HepG2 (cell line): Measurements from ENCODE around the gene RANBP3. TPM values are rescaled to one million over a fixed set of nuclear protein-coding genes. Genes with fewer than 3 reads are reported as not detected.

Experiments
- CCDC6 ChIP-seq: sonication (generic); formaldehyde crosslinking; IDR thresholded peaks from 2 replicates; pipeline ENCODE4 v1.8.1; 2022; ENCODE audit warnings: mild to moderate bottlenecking, missing genetic modification reagents, moderate library complexity
- EP300 ChIP-seq, 3 experiments: sonication (generic) in 1 of 3; formaldehyde crosslinking in 1 of 3; IDR thresholded peaks; 2 replicates each; pipeline versions ENCODE4 v1.5.1 to v1.6.1; 2011 to 2020; ENCODE audit warnings: low read depth in 2 of 3, low read length in 2 of 3, borderline replicate concordance in 1 of 3, improper control_type of control experiment in 1 of 3, mild to moderate bottlenecking in 1 of 3, missing genetic modification reagents in 1 of 3, moderate library complexity in 1 of 3
- HES4 ChIP-seq: sonication (generic); formaldehyde crosslinking; IDR thresholded peaks from 2 replicates; pipeline ENCODE4 v1.9.0; 2021; ENCODE audit warnings: mild to moderate bottlenecking, missing genetic modification reagents, borderline replicate concordance
- JUN ChIP-seq: sonication (generic); formaldehyde crosslinking; IDR thresholded peaks from 2 replicates; pipeline ENCODE4 v1.4.0; 2020; ENCODE audit warnings: mild to moderate bottlenecking, missing genetic modification reagents
- KLF13 ChIP-seq: sonication (generic); formaldehyde crosslinking; IDR thresholded peaks from 2 replicates; pipeline ENCODE4 v1.4.0; 2020; ENCODE audit warnings: mild to moderate bottlenecking, missing genetic modification reagents
- MAZ ChIP-seq, 2 experiments: sonication (generic) in 1 of 2; formaldehyde crosslinking in 1 of 2; IDR thresholded peaks; 2 replicates each; pipeline versions ENCODE4 v1.5.0 to v1.6.1; 2012 to 2020; ENCODE audit warnings: low read depth in 2 of 2, mild to moderate bottlenecking in 2 of 2, borderline replicate concordance in 1 of 2, improper control_type of control experiment in 1 of 2, low read length in 1 of 2, missing genetic modification reagents in 1 of 2, moderate library complexity in 1 of 2
- RCOR2 ChIP-seq: IDR thresholded peaks from 2 replicates; pipeline ENCODE4 v1.6.1; 2016; ENCODE audit warnings: missing biosample characterization, missing genetic modification reagents
- RFX1 ChIP-seq: fragments of 450-650 bp; IDR thresholded peaks from 2 replicates; pipeline ENCODE4 v1.6.1; 2017
- SNAI1 ChIP-seq: sonication (generic); formaldehyde crosslinking; IDR thresholded peaks from 2 replicates; pipeline ENCODE4 v1.5.0; 2020; ENCODE audit warnings: mild to moderate bottlenecking, missing genetic modification reagents, borderline replicate concordance
- ZFP1 ChIP-seq: IDR thresholded peaks from 2 replicates; pipeline ENCODE4 v1.6.1; 2016
- ZNF143 ChIP-seq: sonication (generic); formaldehyde crosslinking; IDR thresholded peaks from 2 replicates; pipeline ENCODE4 v1.4.0; 2020; ENCODE audit warnings: missing genetic modification reagents
- ZNF235 ChIP-seq: sonication (generic); formaldehyde crosslinking; IDR thresholded peaks from 2 replicates; pipeline ENCODE4 v1.8.1; 2023; ENCODE audit warnings: mild to moderate bottlenecking, missing genetic modification reagents, borderline replicate concordance
- ZNF33A ChIP-seq: sonication (generic); formaldehyde crosslinking; IDR thresholded peaks from 2 replicates; pipeline ENCODE4 v1.5.1; 2020; ENCODE audit warnings: missing genetic modification reagents, mild to moderate bottlenecking, moderate library complexity, borderline replicate concordance
- polyA plus RNA-seq, 8 experiments: library from polyadenylated mRNA; depleted of rRNA in 3 of 8; stranded (reverse) in 7 of 8; unstranded in 1 of 8; fragments of >200 nt; fragmentation: Illumina TruSeq in 4 of 8; extraction: Trizol in 4 of 8; gene quantifications; 2 replicates each; pipeline versions ENCODE4 v1.2.1 to v1.2.3, GENCODE V29; 2011 to 2016; ENCODE audit warnings: low read depth in 4 of 8, missing spikeins in 1 of 8, mixed read lengths in 1 of 8; ENCODE audit not compliant: insufficient read depth in 1 of 8
- total RNA-seq, 5 experiments: library from RNA; depleted of rRNA; stranded (reverse); fragments of >200 nt; fragmentation: Illumina TruSeq; extraction: Trizol; gene quantifications; 2 replicates each; pipeline ENCODE4 v1.2.3, GENCODE V29; 2016; ENCODE audit warnings: low read depth in 1 of 5
- TF ChIP-seq, protein P1 (sequence below): IDR thresholded peaks from 2 replicates; pipeline ENCODE4 v1.6.1; 2016; ENCODE audit warnings: mild to moderate bottlenecking
- TF ChIP-seq, protein P2 (sequence below): IDR thresholded peaks from 2 replicates; pipeline ENCODE4 v1.6.1; 2012; ENCODE audit warnings: inconsistent platforms
- TF ChIP-seq, protein P3 (sequence below): sonication (generic); formaldehyde crosslinking; IDR thresholded peaks from 2 replicates; pipeline ENCODE4 v1.4.0; 2020; ENCODE audit warnings: missing genetic modification reagents
- TF ChIP-seq, protein P4 (sequence below): sonication (generic); formaldehyde crosslinking; IDR thresholded peaks from 2 replicates; pipeline ENCODE4 v1.4.0; 2020; ENCODE audit warnings: missing genetic modification reagents, mild to moderate bottlenecking, borderline replicate concordance
- TF ChIP-seq, protein P5 (sequence below): sonication (generic); formaldehyde crosslinking; IDR thresholded peaks from 2 replicates; pipeline ENCODE4 v1.4.0; 2020; ENCODE audit warnings: missing genetic modification reagents, borderline replicate concordance

RANBP3 gene
- total and polyA plus RNA-seq, 2 of the 13 experiments (the other 11 are each of a cell fraction or from before 2014, with no cell fraction given): 39.5 to 149 TPM

DNA sequence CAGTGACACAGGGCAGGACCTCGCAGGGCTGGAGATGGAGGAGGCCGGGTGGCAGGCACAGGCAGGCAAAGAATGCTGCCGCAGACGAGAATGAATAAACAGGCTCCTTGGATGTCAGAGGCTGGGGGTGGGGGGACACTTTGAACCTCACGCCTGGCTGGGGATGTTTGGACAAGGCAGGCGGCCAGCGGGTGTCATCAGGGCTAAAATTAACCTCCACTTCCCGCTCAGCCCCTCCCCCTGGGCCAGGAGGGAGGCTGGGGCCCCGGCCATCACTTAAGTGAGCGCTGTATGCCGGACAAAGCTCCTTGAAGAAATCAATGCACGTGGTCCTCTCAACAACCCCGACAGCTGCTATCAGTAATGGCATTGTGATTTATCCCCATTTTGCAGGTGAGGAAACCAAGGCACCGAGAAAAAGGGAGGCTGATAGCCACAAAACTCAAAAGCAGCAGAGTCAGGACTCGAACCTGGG lies 97.3 kb downstream of the RANBP3 start (continued):
- TF ChIP-seq, protein P1, sequence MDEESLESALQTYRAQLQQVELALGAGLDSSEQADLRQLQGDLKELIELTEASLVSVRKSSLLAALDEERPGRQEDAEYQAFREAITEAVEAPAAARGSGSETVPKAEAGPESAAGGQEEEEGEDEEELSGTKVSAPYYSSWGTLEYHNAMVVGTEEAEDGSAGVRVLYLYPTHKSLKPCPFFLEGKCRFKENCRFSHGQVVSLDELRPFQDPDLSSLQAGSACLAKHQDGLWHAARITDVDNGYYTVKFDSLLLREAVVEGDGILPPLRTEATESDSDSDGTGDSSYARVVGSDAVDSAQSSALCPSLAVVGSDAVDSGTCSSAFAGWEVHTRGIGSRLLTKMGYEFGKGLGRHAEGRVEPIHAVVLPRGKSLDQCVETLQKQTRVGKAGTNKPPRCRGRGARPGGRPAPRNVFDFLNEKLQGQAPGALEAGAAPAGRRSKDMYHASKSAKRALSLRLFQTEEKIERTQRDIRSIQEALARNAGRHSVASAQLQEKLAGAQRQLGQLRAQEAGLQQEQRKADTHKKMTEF (CRISPR knock-in tag): peak; percentile 93
- TF ChIP-seq, protein P2, sequence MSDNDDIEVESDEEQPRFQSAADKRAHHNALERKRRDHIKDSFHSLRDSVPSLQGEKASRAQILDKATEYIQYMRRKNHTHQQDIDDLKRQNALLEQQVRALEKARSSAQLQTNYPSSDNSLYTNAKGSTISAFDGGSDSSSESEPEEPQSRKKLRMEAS: peak; percentile 80; the same call in 1 of the 2 replicates
- TF ChIP-seq SNAI1 (CRISPR knock-in tag) (no peak), ZNF235 (no peak), HES4 (CRISPR knock-in tag) (no peak), ZNF143 (CRISPR knock-in tag) (no peak; the same call in 1 of the 2 replicates), JUN (no peak), ZFP1 (no peak), RFX1 (no peak), KLF13 (CRISPR knock-in tag) (no peak), MAZ (IDR thresholded peaks at IDR 0.05; ENCODE audit: borderline replicate concordance, low read depth, low read length) (peak; percentile 60; the same call in 1 of the 2 replicates), MAZ (CRISPR knock-in tag; IDR thresholded peaks at IDR 0.05; ENCODE audit: low read depth) (no peak; the same call in 1 of the 2 replicates), ZNF33A (CRISPR knock-in tag) (no peak), CCDC6 (peak; percentile 61; the same call in 1 of the 2 replicates), RCOR2 (CRISPR knock-in tag) (peak; percentile 67; the same call in 1 of the 2 replicates), EP300 (IDR thresholded peaks at IDR 0.05; ENCODE audit: low read depth in 2 of 2, low read length in 2 of 2) (peak; percentile 54 to 93; a peak in 3 of 4 replicates), EP300 (CRISPR knock-in tag; IDR thresholded peaks at IDR 0.05; ENCODE audit: borderline replicate concordance) (peak; percentile 90)
- TF ChIP-seq, protein P3, sequence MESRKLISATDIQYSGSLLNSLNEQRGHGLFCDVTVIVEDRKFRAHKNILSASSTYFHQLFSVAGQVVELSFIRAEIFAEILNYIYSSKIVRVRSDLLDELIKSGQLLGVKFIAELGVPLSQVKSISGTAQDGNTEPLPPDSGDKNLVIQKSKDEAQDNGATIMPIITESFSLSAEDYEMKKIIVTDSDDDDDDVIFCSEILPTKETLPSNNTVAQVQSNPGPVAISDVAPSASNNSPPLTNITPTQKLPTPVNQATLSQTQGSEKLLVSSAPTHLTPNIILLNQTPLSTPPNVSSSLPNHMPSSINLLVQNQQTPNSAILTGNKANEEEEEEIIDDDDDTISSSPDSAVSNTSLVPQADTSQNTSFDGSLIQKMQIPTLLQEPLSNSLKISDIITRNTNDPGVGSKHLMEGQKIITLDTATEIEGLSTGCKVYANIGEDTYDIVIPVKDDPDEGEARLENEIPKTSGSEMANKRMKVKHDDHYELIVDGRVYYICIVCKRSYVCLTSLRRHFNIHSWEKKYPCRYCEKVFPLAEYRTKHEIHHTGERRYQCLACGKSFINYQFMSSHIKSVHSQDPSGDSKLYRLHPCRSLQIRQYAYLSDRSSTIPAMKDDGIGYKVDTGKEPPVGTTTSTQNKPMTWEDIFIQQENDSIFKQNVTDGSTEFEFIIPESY: peak; percentile 43; the same call in 1 of the 2 replicates
- TF ChIP-seq, protein P4, sequence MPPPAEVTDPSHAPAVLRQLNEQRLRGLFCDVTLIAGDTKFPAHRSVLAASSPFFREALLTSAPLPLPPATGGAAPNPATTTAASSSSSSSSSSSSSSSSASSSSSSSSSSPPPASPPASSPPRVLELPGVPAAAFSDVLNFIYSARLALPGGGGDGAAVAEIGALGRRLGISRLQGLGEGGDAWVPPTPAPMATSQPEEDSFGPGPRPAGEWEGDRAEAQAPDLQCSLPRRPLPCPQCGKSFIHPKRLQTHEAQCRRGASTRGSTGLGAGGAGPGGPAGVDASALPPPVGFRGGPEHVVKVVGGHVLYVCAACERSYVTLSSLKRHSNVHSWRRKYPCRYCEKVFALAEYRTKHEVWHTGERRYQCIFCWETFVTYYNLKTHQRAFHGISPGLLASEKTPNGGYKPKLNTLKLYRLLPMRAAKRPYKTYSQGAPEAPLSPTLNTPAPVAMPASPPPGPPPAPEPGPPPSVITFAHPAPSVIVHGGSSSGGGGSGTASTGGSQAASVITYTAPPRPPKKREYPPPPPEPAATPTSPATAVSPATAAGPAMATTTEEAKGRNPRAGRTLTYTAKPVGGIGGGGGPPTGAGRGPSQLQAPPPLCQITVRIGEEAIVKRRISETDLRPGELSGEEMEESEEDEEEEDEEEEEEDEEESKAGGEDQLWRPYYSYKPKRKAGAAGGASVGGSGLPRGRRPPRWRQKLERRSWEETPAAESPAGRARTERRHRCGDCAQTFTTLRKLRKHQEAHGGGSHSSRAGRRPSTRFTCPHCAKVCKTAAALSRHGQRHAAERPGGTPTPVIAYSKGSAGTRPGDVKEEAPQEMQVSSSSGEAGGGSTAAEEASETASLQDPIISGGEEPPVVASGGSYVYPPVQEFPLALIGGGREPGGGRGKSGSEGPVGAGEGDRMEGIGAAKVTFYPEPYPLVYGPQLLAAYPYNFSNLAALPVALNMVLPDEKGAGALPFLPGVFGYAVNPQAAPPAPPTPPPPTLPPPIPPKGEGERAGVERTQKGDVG (CRISPR knock-in tag): peak; percentile 78
- TF ChIP-seq, protein P5, sequence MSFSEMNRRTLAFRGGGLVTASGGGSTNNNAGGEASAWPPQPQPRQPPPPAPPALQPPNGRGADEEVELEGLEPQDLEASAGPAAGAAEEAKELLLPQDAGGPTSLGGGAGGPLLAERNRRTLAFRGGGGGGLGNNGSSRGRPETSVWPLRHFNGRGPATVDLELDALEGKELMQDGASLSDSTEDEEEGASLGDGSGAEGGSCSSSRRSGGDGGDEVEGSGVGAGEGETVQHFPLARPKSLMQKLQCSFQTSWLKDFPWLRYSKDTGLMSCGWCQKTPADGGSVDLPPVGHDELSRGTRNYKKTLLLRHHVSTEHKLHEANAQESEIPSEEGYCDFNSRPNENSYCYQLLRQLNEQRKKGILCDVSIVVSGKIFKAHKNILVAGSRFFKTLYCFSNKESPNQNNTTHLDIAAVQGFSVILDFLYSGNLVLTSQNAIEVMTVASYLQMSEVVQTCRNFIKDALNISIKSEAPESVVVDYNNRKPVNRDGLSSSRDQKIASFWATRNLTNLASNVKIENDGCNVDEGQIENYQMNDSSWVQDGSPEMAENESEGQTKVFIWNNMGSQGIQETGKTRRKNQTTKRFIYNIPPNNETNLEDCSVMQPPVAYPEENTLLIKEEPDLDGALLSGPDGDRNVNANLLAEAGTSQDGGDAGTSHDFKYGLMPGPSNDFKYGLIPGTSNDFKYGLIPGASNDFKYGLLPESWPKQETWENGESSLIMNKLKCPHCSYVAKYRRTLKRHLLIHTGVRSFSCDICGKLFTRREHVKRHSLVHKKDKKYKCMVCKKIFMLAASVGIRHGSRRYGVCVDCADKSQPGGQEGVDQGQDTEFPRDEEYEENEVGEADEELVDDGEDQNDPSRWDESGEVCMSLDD (CRISPR knock-in tag): peak; percentile 60; the same call in 1 of the 2 replicates
